NCI-H1417 (cell line): Measurements from ENCODE around the gene NFIB.

ENCODE experiments used
- DNase-seq, 3 experiments: peaks; one replicate each; lab custom pipeline; 2025; lab: John Stamatoyannopoulos, UW

NFIB gene

DNA sequence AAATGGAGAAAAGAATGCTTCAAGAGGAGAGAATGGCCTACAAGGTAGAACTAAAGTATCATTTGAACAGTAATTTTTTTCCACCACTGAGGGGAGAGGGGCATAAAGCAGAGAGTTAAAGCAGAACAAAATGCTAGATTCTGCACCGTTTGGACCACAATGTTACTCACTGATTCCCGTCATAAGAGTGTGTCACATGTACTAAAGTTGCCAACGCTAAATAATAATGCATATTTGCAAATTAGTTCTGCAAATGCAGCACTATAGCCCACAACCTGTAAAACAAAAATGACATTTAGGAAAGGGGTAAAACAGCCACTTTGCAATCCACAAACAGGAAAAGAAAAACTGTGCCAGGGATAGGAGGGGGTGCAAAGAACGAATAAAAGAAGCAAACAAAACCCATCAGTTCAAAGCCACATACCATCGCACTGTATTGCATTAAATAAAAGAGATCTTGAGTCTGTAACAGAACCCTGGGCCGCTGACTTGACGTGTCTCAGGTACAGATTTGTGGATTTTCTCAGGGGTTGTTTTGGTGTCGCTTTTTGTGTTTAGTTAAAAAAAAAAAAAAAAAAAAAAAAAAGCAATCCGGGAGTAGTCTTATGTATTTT lies 7.7 kb upstream of the NFIB start:
- DNase-seq: peak in 1 of 3 experiments; percentile 55

GRCh38 chr9:14320271-14321181 lies 6.6 kb upstream of the NFIB start:
- DNase-seq: peak; percentile 27 to 57 (median 34)

DNA sequence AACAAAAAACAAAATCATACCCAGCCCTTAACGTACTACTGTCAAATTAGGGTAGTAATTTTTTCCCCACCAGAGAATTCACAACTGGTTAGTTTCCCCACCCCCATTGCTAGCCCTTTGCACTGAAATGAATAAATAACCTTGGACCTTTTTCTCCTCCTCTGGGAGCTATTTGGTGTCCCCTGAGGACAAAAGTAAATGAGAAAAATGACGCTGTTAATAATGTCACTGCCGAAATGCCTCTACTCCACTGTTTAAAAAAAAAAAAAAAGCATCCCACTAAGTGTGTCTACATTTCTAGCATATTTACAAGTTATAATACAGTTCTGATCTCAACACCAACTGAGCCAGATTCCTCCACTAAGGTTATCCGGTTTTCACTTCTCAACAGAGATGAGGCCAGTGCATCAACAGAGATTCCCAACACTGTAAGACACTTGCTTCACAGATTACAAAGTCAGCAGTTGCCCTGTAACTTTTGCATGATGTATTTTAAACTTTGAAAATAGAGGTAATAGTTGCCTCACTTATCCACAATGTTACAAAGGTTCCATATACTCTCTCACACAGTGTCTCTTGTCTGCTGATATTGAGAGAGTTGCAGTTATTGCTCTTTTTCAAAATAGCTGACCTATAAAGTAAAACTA lies 5.1 kb upstream of the NFIB start:
- DNase-seq: no peak

DNA sequence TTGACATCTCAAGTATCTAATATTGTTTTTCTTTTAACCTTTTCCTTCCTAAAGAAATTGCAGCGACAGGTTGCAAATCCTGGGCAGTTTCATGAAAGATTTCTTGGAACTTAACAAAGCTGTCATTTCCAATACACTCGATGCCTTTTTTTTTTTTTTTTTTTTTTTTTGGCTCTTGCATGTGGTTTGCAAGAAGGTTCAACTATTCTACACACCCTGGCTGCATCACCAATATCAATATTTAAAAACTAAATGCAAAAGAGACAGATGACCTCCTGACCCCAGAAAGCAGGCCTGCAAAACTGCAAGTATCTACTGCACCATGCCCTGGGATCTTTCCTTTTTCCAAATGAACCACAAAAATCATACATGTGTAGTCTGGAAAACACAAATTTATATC lies 4.4 kb upstream of the NFIB start:
- DNase-seq: no peak

- DNase-seq: no peak
Observed at GRCh38 chr9:14317667-14318320, 3.9 kb upstream of the NFIB start.

GRCh38 chr9:14316602-14317300 lies 2.8 kb upstream of the NFIB start:
- DNase-seq: peak in 2 of 3 experiments; percentile 37 to 65

DNA sequence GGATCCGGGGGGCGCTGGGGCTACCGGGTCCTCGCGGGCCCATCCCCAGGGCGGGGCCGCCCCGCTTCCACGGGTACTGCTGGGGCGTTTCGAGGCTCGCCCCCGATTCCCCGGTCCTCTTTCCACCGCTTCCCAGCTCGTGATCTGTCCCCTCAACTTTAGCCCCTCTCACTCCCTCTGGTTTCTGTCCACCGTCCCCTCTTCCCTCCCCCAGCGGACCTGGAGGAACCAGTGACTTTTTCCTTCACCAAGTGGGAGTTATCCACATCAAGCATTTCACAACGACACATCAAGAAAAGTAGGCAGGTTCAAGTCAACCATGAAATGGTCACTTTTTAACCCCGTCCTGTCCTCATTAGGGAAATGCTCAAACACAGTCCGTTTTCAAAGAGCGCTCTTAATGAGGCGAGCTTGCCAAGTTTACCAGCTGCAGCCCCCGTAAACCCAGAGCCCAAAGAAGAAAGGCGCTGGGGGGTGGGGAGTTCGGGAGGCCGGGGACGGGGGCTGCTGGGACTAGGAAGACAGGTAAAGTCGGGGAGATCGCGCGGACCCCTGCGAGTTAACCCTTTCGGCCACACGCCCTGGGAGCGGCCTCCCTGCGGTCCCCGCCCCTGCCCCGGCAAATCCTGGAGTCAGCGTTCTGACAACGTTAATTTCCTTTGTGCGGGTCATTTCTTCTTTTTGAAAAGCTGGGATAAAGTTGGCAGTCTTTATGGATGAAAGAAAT lies 2.1 kb upstream of the NFIB start:
- peak in 2 of 3 experiments; percentile 71 to 72 for DNase-seq

DNA sequence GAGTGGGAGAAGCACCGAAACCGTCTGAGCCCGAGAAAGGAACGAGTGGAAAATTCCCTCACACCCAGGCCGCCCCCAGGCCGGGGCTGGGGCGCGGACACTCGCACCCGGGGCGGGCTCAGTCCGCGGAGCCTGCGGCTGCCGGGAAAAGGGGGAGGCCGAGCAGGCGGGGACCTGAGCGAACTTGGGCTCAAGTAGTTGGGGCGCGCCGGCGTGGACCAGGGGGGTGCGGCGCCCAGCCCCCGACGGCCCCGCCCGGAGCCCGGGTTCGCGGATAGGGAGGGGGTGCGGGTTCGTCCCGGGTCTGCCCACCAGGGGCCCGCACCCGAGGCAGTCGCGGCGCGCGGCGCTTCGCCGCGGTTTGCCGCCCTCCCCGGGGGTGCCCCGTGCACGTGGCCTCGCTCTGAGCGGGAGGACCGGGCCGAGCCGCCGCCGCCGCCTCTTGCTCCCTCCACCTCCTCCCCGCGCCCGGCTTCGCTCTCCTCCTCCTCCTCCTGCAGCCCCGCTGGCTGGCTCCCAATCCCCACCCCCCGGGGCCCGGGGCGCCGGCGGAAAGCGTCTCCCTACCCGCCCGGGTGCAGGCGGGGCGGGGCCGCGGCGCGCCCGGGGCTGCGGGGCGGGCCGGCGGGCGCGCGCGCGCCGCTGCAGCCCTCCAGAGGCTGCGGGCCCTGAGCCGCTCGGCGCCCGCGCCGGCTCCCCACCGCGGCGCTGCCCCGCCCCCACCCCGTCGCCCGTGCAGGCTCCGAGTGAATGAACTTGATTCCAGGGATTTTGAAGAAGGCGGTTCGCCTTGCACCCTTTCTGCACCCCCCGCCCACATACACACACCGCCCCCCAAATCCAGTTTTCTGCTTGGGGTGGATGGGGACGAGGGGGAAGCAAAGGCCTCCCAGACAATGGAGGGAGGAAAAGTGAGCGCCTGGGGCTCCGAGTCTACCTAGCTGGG lies 1.3 kb upstream of the NFIB start:
- DNase-seq: peak; percentile 59 to 88 (median 86)

GRCh38 chr9:14314424-14314928 lies 535 bp upstream of the NFIB start:
- DNase-seq: peak; percentile 55 to 88 (median 85)

DNA sequence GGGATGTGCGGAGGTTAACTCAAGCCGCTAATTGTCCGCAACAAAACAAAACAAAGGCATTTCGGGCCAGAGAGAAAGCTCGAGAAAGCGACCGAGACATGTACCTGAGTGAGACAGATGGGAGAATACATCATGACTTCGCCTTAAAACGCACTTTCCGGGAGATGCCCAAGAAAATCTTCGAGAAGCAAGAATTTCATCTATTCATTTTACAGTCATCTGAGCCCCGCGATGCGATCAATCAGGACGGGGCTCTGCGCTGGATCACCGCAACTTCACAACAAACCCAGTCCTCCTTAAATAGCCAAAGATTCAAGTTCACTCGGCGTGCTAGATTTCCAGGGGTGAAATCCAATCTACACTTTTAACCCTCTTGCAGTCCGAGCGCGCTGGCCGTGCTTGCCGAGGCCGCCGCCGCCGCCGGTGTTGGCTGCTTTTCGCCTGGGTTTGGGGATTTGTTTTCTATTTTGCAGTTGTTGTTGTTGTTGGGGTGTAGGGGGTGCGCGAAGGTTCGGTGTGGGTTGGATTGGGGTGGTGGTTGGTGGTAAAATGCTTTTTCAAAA lies 482 bp downstream of the NFIB start:
- peak; percentile 58 to 76 (median 71) for DNase-seq

DNA sequence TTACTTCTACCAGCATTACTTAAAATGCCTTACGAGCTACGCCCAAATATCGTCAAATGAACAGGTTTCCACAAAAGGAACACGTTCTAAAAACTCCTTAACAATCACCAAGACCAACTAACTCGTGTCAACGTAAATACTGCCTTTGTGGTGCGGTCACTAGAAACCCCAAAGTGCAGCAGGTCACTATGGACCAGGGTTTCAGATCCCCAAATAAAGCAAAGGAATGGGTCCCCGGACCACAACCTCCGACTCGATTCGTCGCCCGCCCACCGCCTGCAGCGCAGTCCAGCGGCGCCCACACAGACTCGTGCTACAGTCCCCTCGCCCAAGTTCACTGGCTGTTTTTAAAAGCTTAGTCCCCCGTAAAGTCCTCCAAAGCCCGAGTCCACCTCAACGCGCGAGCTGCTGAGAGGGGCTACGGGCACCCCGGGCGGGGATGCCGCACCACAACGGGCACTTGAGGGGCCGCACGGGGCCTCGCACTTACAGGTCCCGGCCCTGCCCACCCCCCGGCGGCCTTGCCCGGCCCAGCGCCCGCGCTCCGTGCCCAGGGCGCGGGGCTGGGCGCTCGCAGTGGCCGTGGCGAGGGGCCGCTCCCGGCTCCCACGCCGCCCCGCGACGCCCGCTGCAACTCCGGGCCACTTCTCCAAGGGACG lies 1.1 kb downstream of the NFIB start:
- peak in 2 of 3 experiments; percentile 71 to 76 for DNase-seq

- peak in 2 of 3 experiments; percentile 51 to 71 for DNase-seq
Observed at GRCh38 chr9:14311956-14312685, 1.8 kb downstream of the NFIB start.

DNA sequence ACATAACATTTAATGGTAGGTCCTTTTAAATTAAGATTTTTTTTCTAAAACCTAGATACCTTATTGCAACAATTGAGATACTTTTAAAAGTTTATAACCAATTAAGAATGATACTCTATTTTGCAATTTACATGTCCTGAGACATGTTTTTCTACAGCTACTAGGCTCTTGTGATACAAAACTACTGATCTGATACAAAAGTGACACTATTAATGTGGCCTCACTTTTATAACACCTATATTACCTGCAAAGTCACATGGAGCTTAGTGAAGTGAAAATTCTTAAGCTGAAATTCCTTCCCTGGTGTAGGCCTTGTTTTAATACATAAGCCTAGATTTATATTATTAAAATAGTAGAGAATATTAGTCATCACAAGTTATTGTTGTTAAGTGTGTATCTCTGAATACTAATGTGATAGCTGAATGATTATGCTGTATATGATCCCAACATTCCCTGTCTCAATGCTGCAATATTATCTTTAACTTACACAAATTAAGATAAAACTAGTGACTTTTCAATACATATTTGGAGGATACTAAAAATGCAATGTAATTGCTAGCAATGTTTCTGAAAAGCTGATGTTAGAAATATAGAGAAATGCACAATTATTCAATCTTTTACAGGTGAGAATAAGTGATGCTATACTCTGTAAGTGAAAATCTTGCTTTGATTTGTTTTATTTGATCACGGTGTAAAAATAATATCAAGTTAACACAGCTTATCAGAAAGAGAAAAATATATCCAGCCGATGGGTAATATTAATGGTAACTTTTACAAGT lies 2.6 kb downstream of the NFIB start:
- peak in 1 of 3 experiments; percentile 51 for DNase-seq

GRCh38 chr9:14310311-14310710 lies 3.6 kb downstream of the NFIB start:
- peak in 1 of 3 experiments; percentile 24 for DNase-seq

DNA sequence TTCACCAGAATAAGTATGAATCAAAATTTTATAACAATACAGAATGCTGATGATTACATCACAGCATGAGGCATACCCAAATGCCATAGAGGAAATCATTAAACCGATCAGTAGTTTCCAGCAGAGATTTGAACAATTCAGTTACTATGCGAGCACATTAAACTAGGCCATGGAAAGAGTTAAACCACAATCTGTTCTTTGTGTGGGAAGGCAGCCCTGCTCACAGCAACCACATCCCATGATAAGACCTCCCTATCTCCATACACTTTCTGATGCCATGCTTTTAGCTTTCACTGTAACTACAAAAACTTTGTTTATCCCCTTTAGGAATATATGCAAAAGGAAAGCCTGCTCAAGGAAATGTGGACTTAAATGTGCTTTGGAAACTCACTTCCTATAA lies 4.5 kb downstream of the NFIB start:
- DNase-seq: peak in 1 of 3 experiments; percentile 8

GRCh38 chr9:14308853-14309145 lies 5.1 kb downstream of the NFIB start:
- no peak for DNase-seq
